GM10847 (cell line): ENCODE data around the gene EPX.

ENCODE experiments used
- POLR2A ChIP-seq: IDR thresholded peaks from 2 replicates; pipeline ENCODE4 v1.6.1; 2011; ENCODE audit not compliant: insufficient read length; ENCODE audit errors: extremely low read depth

The EPX gene, protein sequence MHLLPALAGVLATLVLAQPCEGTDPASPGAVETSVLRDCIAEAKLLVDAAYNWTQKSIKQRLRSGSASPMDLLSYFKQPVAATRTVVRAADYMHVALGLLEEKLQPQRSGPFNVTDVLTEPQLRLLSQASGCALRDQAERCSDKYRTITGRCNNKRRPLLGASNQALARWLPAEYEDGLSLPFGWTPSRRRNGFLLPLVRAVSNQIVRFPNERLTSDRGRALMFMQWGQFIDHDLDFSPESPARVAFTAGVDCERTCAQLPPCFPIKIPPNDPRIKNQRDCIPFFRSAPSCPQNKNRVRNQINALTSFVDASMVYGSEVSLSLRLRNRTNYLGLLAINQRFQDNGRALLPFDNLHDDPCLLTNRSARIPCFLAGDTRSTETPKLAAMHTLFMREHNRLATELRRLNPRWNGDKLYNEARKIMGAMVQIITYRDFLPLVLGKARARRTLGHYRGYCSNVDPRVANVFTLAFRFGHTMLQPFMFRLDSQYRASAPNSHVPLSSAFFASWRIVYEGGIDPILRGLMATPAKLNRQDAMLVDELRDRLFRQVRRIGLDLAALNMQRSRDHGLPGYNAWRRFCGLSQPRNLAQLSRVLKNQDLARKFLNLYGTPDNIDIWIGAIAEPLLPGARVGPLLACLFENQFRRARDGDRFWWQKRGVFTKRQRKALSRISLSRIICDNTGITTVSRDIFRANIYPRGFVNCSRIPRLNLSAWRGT

DNA sequence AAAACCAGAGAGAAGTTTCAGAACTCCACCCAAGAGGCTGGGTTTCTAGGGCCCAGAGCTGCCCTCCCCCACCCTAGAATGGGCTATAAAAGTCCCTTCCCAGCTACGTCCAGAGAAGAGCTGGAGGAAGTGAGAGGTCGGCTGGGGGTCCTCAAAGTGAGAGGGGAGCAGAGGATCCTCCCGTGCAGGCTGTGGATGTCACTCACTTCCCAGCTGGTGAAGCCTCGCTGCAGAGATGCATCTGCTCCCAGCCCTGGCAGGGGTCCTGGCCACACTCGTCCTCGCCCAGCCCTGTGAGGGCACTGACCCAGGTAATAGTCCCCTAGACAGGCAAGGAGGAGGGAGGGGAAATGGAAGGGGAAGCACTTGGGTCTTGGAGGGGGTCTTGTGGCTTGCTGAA, at the start of gene EPX:
Gene EPX (plus strand): TSS at position 115 of the 400 bp plus-strand sequence. CDS start 121 bp downstream, at position 236.
- TF ChIP-seq POLR2A, result no peak

DNA sequence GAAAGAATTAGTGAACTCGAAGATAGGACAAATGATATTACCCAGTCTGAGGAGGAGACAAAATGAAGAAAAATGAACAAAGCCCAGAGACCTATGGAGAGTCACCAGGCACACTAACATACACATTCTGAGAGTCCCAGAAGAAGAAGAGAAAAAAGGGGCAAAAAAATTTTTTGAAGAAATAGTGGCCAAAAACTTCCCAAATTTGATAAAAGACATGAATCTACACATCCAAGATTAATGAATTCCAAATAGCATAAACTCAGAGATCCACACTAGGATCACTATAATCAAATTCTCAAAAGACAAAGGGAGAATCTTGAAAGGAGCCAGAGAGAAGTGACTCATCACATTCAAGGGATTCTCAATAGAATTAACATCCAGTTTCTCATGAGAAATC, 47.7 kb upstream of the EPX start:
- no peak for TF ChIP-seq POLR2A

DNA sequence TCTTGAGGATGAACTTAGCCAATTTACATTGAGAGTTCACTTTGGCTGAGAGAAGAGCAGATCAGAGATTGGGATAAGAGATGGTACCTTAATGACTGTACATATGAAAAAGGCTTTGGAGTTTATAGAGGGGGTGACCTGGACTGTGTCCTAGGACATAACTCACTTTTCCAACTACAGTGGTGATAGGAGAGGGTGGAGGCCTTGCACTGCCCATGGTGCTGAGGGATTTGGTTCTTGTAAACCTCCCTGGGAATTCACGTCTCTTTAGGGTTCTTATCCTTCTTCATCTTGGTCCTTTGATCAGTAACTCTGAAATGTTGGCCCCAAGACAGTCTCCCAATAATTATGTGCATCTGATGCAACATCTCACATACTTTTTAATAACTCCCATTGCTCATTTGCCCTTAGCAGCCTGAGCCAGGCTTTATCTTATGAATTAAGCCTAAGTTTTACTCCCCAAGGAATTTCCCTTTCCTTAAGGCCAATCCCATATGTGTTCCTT, 44.5 kb upstream of the EPX start, which contains the start of gene OR4D1:
Gene OR4D1 (plus strand): TSS at position 455 of the 505 bp plus-strand sequence. CDS start 6,770 bp downstream, outside the sequence.
- no peak for TF ChIP-seq POLR2A

DNA sequence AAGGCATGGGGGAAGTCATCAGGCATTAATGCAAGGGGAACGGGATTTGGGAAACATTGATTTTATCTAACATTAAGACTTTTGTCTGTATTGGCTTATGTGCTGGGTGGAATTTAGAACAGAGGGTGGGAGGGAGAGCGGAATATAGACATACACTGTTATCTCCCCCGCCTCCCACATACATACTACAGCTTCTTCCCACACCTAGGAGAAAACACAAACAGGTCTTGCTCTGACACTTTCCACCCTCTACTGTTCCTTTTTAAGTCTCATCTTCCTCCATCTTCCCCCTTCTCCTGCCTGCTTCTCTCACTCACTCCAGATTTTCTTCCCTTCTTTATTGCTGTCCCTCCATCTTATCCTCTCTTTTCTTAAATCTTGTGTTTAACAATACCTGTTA, 43.9 kb upstream of the EPX start:
- TF ChIP-seq POLR2A, result no peak

DNA sequence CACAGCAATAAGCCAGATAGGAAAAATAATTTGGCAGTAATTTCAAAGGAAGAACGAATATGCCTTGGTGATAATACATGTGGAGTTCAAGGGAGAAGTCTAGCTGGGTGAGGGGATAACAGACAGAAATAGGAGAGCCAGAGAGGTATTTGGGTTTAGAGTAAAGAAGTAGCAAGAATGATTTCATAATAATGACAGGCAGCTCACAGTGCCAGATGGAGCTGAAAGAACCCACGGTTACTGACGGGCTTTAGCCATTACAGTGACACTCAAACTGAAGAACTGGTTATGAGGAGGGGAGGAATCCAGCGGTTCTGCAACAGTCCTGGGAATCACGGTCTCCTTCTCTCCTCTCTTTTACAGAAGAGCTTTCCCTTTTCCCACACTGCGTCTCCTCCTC, 42.1 kb upstream of the EPX start:
- no peak for TF ChIP-seq POLR2A

DNA sequence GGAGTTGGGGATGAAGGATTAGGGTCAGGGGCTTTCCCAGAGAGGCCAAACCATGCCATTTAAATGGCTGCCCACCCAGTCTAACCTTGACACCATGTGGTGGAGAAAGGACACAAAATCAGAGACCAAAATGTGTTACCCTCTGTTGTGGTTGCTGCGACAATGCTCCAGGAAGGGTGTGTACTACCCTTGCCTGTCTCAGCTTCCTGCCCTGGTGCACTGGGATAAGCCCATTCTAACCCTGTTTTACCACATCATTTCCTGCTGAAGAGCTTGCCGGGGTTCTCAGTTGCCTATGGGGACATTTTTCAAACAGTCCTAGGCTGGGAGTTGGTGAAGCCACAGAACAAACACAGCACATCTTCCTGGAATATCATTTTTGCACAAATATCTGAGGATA, 39.5 kb upstream of the EPX start:
- TF ChIP-seq POLR2A, result no peak

DNA sequence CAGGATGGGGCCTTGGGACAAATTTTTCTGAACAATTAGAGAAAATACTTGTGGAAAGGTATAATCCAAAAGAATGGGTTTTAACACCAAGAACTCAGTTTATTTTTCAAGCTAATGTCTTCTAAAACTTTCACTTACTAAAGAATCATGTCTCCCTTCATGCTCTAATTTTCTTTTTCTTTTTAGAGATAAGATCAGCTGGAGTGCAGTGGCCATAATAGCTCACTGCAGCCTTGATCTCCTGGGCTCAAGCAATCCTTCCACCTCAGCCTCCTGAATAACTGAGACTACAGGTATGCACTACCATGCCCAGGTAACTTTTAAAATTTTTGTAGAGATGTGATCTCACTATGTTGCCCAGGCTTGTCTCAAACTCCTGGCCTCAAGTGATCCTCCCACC, 38.9 kb upstream of the EPX start:
- no peak for TF ChIP-seq POLR2A

GRCh38 chr17:58156839-58157803, 35.4 kb upstream of the EPX start:
- no peak for TF ChIP-seq POLR2A

DNA sequence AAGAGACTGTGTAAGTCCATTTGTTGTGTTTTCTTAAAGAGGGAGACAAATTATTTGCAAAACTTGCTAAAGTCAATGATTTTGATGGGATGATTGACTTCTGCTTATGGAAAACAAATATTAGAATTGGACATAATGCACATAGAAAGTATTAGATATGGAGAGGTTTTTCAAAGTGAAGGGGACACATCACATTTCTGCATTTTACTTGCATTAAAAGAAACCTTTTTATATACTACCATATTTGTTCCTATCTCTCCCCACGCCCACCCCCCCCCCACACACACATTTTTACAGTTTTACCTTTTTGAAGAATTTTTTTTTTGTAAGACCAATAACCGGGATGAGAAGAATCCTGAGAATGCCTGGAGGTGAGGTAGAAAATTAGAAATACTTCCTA, 34.3 kb upstream of the EPX start:
- TF ChIP-seq POLR2A, result no peak

- no peak for TF ChIP-seq POLR2A
These were observed 31.0 kb upstream of the EPX start for GRCh38 chr17:58161566-58161965.

- no peak for TF ChIP-seq POLR2A
These were observed 26.5 kb upstream of the EPX start for GRCh38 chr17:58165981-58166380.

GRCh38 chr17:58166682-58167081, 25.8 kb upstream of the EPX start, which contains the start of gene OR4D2:
TSS of gene OR4D2 (plus strand) at chr17:58166982. CDS start at chr17:58169656, 2,674 bp downstream.
- no peak for TF ChIP-seq POLR2A

DNA sequence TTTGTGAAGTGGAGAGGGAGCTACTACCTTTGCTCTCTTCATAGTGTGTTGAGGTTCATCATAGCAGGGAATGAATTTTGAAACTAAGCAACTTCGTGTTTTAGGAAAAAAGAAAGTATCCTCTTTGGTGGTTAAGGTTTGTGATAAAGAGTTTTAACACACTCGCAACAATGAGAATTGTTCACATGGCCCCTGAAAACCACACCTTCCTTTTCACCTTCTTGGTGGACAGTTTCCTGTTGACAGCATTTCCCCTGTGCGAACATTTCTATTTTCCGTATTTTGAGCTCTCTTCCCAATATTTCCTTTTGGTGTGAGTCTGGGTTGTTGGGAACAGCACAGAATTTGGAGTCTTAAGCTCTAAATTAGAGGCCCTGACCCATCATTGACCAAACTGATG, 21.9 kb upstream of the EPX start:
- no peak for TF ChIP-seq POLR2A

- no peak for TF ChIP-seq POLR2A
These were observed 20.0 kb upstream of the EPX start for GRCh38 chr17:58172369-58173071.
